ENCODE measurements around the gene E2F6. TPM values are rescaled to one million over a fixed set of nuclear protein-coding genes. Genes with fewer than 3 reads are reported as not detected.
A peak's percentile ranks its signal among the peaks of the same experiment; 100 is the strongest.

E2F6 gene
- polyA plus RNA-seq, 1 of the 3 experiments (the other 2 are of a cell fraction), result 15.3 TPM

GRCh38 chr2:11427224-11427623 is 38.7 kb downstream of the E2F6 start (continued):
- TF ChIP-seq USF1 (IDR thresholded peaks at IDR 0.05; ENCODE audit: borderline replicate concordance, low read depth) (no peak), TAF1 (IDR thresholded peaks at IDR 0.05; ENCODE audit: borderline replicate concordance, low read depth, low read length) (no peak), SMC3 (IDR thresholded peaks at IDR 0.05; ENCODE audit: low read depth, low read length) (no peak), SIN3A (IDR thresholded peaks at IDR 0.05; ENCODE audit: borderline replicate concordance, low read depth, low read length) (no peak), NFIC (IDR thresholded peaks at IDR 0.05; ENCODE audit: borderline replicate concordance) (no peak), RXRA (IDR thresholded peaks at IDR 0.05; ENCODE audit: borderline replicate concordance, low read depth) (no peak), MEF2A (IDR thresholded peaks at IDR 0.05; ENCODE audit: borderline replicate concordance, low read depth) (no peak), CHD2 (IDR thresholded peaks at IDR 0.05; ENCODE audit: low read length, partially characterized antibody) (peak; percentile 53), MXI1 (IDR thresholded peaks at IDR 0.05; ENCODE audit: low read depth, low read length) (no peak), PBX3 (IDR thresholded peaks at IDR 0.05) (peak; percentile 45), GATA2 (CRISPR knock-in tag; IDR thresholded peaks at IDR 0.05) (peak; percentile 76), NRF1 (IDR thresholded peaks at IDR 0.05; ENCODE audit: low read depth, low read length) (no peak), POLR2AphosphoS5 (IDR thresholded peaks at IDR 0.05; ENCODE audit: low read depth, low read length) (0 out of 2 replicates have a peak, but pooled peaks have one; percentile 16), ELF1 (IDR thresholded peaks at IDR 0.05) (no peak), TCF12 (IDR thresholded peaks at IDR 0.05) (peak; percentile 86), EZH2phosphoT487 (IDR thresholded peaks at IDR 0.05; ENCODE audit: borderline replicate concordance, low read depth) (no peak), REST (IDR thresholded peaks at IDR 0.05; ENCODE audit: low read depth, low read length) (no peak), RFX5 (IDR thresholded peaks at IDR 0.05; ENCODE audit: low read length) (no peak), MAX (IDR thresholded peaks at IDR 0.05; ENCODE audit: low read depth) (no peak)

All from SK-N-SH (cell line).